ENCODE measurements around the gene PAGR1.
A peak's percentile ranks its signal among the peaks of the same experiment; 100 is the strongest.
"Not testable (repeated sequence)": the region's sequence is repeated elsewhere in the genome, so short reads cannot be mapped to it uniquely, and the experiment has no call there.

Gene PAGR1

GRCh38 chr16:29862884-29863668 lies 47.1 kb downstream of the PAGR1 start, which contains the start of gene CDIPT:
CDIPT (minus strand) TSS chr16:29863226; CDS start chr16:29862857, 369 bp downstream.
- peak; percentile 43 for TF ChIP-seq POLR2A (IDR thresholded peaks at IDR 0.05; ENCODE audit: low read length)
- no peak for TF ChIP-seq GATA1 (IDR thresholded peaks at IDR 0.05; ENCODE audit: low read depth, low read length)
- peak; percentile 98 for DNase-seq

GRCh38 chr16:29863669-29863984 lies 47.7 kb downstream of the PAGR1 start:
- TF ChIP-seq POLR2A (IDR thresholded peaks at IDR 0.05; ENCODE audit: low read length) = no peak
- no peak for TF ChIP-seq GATA1 (IDR thresholded peaks at IDR 0.05; ENCODE audit: low read depth, low read length)
- no peak for DNase-seq

GRCh38 chr16:29864205-29864604 lies 48.3 kb downstream of the PAGR1 start:
- TF ChIP-seq GATA1 (IDR thresholded peaks at IDR 0.05; ENCODE audit: low read depth, low read length) (no peak), POLR2A (IDR thresholded peaks at IDR 0.05; ENCODE audit: low read length) (no peak)
- no peak for DNase-seq

- TF ChIP-seq GATA1 (IDR thresholded peaks at IDR 0.05; ENCODE audit: low read depth, low read length) (no peak), POLR2A (IDR thresholded peaks at IDR 0.05; ENCODE audit: low read length) (no peak)
- DNase-seq = peak in 1 of 2 experiments; percentile 33
These were observed 52.6 kb downstream of the PAGR1 start for GRCh38 chr16:29868396-29869009.

GRCh38 chr16:29869067-29869466 lies 53.1 kb downstream of the PAGR1 start:
- not testable (repeated sequence) for DNase-seq

All from erythroblast (primary cell).